ENCODE results near the gene WRNIP1.

DNA sequence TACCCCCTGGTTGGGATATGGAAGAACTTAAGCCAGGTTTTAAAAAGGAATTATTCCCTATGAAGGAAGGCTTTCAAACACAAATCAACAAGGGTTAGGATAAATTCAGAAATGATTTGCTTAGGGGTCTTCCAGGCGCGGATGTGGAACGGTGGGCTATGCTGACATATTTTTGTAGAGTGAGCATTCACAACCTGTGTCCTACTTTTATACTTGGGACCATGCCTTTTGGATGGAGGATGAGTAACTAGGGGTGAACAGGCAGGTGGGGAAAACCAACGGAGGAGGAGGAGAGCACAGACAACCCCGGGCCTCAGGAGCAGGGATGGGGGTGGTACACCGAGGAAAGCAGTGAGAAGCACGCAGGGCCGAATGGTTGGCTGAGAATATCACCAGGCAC lies 20.4 kb upstream of the WRNIP1 start:
- TF ChIP-seq POLR2A (IDR thresholded peaks at IDR 0.05) (no peak), EP300 (IDR thresholded peaks at IDR 0.05) (no peak)
- TF ChIP-seq, protein P1, sequence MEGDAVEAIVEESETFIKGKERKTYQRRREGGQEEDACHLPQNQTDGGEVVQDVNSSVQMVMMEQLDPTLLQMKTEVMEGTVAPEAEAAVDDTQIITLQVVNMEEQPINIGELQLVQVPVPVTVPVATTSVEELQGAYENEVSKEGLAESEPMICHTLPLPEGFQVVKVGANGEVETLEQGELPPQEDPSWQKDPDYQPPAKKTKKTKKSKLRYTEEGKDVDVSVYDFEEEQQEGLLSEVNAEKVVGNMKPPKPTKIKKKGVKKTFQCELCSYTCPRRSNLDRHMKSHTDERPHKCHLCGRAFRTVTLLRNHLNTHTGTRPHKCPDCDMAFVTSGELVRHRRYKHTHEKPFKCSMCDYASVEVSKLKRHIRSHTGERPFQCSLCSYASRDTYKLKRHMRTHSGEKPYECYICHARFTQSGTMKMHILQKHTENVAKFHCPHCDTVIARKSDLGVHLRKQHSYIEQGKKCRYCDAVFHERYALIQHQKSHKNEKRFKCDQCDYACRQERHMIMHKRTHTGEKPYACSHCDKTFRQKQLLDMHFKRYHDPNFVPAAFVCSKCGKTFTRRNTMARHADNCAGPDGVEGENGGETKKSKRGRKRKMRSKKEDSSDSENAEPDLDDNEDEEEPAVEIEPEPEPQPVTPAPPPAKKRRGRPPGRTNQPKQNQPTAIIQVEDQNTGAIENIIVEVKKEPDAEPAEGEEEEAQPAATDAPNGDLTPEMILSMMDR (IDR thresholded peaks at IDR 0.05) = no peak
